ENCODE results near the gene SPRED3. TPM values are rescaled to one million over a fixed set of nuclear protein-coding genes. Genes with fewer than 3 reads are reported as not detected.
"Not testable (repeated sequence)": the region's sequence is repeated elsewhere in the genome, so short reads cannot be mapped to it uniquely, and the experiment has no call there.

The SPRED3 gene
- total RNA-seq, 1 experiment from 2014 or later: 5.6 TPM

DNA sequence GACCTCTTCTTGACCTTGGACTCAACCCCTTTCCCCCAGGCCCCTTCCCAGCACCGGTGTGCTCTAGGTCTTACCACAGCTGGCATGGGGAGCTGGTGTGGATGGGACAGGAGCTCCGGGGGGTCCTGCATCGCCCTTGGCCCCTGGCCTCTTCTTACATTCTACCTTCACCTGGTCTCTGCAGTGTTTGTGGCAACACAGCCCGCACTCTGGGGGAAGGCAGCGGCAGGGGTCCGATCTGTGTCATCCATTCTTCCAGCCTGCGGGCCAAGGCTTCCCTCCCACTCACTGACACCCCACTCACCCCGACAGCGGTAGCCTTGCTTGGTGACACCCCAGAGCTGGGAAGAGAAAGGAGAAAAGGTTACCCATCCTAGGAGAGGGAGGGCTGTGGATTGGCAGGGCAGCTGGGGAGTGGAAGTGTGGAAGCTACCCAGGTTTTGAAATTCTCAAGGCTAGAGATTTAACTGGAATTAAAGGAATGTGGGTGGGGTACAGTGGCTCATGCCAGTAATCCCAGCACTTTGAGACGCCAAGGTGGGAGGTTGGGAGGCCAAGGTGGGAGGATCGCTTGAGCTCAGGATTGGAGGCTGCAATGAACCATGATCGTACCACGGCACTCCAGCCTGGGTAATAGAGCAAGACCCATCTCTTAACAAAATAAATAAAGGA, 22.7 kb downstream of the SPRED3 start:
- ChIA-PET CTCF (no interaction called here), POLR2A (no interaction called here)
- DNase-seq (ENCODE audit: unreplicated experiment): no peak
- H3K27ac Mint-ChIP-seq (ENCODE audit: low read depth, unreplicated experiment): no peak overlapping the region
- peaks cover 15% of the 10 kb centered on the region for H3K36me3 Mint-ChIP-seq (ENCODE audit: insufficient read depth, unreplicated experiment)
- H3K9me3 Mint-ChIP-seq (ENCODE audit: unreplicated experiment): no peaks in the 10 kb centered on the region
- TF ChIP-seq, protein P1, sequence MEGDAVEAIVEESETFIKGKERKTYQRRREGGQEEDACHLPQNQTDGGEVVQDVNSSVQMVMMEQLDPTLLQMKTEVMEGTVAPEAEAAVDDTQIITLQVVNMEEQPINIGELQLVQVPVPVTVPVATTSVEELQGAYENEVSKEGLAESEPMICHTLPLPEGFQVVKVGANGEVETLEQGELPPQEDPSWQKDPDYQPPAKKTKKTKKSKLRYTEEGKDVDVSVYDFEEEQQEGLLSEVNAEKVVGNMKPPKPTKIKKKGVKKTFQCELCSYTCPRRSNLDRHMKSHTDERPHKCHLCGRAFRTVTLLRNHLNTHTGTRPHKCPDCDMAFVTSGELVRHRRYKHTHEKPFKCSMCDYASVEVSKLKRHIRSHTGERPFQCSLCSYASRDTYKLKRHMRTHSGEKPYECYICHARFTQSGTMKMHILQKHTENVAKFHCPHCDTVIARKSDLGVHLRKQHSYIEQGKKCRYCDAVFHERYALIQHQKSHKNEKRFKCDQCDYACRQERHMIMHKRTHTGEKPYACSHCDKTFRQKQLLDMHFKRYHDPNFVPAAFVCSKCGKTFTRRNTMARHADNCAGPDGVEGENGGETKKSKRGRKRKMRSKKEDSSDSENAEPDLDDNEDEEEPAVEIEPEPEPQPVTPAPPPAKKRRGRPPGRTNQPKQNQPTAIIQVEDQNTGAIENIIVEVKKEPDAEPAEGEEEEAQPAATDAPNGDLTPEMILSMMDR (IDR thresholded peaks at IDR 0.05; ENCODE audit: unreplicated experiment): no peak
- BruUV-seq (replicated peaks): no TSS peak
- no peaks in the 10 kb centered on the region for H3K27me3 Mint-ChIP-seq (ENCODE audit: insufficient read depth, unreplicated experiment)
- intact Hi-C loops (cut with micrococcal nuclease): no loop called here
- H3K4me3 Mint-ChIP-seq (ENCODE audit: unreplicated experiment): no peak overlapping the region
- H3K4me1 Mint-ChIP-seq (ENCODE audit: insufficient read depth, unreplicated experiment): peaks cover 10% of the 10 kb centered on the region

DNA sequence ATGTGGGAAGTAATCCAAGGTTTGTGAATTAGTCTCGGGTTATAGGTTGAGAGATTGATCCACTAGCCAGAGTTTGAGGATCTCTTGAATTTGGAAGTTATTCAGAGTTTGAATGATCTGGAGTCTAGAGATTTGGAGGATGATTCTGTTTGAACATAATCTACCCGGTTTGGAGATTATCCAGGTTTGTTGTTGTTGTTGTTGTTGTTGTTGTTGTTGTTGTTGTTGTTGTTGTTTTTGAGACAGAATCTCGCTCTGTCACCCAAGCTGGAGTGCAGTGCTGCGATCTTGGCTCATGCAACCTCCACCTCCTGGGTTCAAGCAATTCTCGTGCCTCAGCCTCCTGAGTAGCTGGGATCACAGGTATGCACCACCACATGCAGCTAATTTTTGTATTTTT, 23.4 kb downstream of the SPRED3 start:
- intact Hi-C loops (cut with micrococcal nuclease); H3K27me3 Mint-ChIP-seq (ENCODE audit: insufficient read depth, unreplicated experiment): not testable (repeated sequence)
- CTCF ChIA-PET: interaction anchor here (1.5 kb wide), 1 partner anchor 9 kb away, joined by 10 read pairs; the partner anchor contains the start of gene FAM98C

DNA sequence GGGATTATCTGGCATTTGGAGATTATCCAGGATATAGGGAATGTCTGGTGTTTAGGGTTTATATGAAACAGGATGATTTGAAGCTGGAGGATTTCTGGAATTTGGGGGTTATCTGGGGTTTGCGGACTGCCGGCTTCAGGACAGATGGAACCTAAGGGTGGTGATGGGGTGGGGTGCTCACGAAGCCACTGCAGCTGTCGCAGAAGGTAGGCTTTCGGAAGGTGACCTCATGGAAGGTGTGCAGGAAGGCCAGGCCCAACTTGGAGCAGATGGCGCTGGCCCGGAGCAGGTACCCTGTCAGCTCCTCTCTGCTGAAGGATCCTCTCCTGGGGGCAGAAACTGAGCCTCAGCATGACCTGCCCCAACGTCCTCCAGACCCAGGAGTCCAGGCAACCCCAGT, 24.0 kb downstream of the SPRED3 start:
- CTCF ChIA-PET: interaction anchor here (1.5 kb wide), 1 partner anchor 10 kb away, joined by 10 read pairs; the partner anchor contains the start of gene FAM98C

More for the DNA sequence above, 23.4 kb downstream of the SPRED3 start:
- H3K4me1 Mint-ChIP-seq (ENCODE audit: insufficient read depth, unreplicated experiment): peaks cover 12% of the 10 kb centered on the region
- H3K27ac Mint-ChIP-seq (ENCODE audit: low read depth, unreplicated experiment); DNase-seq (ENCODE audit: unreplicated experiment); H3K9me3 Mint-ChIP-seq (ENCODE audit: unreplicated experiment); POLR2A ChIA-PET; H3K4me3 Mint-ChIP-seq (ENCODE audit: unreplicated experiment); BruUV-seq (replicated peaks): not testable (repeated sequence)
- H3K36me3 Mint-ChIP-seq (ENCODE audit: insufficient read depth, unreplicated experiment): peaks cover 13% of the 10 kb centered on the region

DNA sequence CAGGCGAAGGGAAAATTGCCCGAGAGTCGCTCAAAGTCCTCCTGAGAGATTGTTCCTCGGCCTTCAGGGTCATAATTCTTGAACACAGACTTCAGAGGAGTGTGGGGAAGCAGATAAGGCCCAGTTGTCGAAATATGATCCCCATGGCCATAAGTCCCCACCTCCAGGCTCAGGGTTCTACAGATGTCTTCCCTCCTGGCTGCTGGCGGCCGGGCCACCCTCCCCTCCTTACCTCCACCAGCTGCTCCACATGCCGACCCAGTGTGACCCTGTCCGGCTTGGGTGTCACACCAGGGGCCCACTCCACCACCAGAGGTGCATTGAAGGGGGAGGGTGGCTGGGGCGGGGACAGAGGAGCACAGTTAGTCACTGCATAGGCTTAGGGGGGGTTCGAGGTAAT, 24.5 kb downstream of the SPRED3 start:
- H3K27ac Mint-ChIP-seq (ENCODE audit: low read depth, unreplicated experiment): no peak overlapping the region
- no TSS peak for BruUV-seq (replicated peaks)
- DNase-seq (ENCODE audit: unreplicated experiment): no peak
- intact Hi-C loops (cut with micrococcal nuclease): no loop called here
- ChIA-PET POLR2A (no interaction called here), CTCF (interaction anchor here (1.0 to 1.5 kb wide), 2 partner anchors 10 kb away, joined by 9 to 10 read pairs; partner anchors contain the start of gene FAM98C)
- no peak overlapping the region for H3K4me3 Mint-ChIP-seq (ENCODE audit: unreplicated experiment)
- H3K4me1 Mint-ChIP-seq (ENCODE audit: insufficient read depth, unreplicated experiment): peaks cover 20% of the 10 kb centered on the region
- H3K36me3 Mint-ChIP-seq (ENCODE audit: insufficient read depth, unreplicated experiment): peaks cover 3% of the 10 kb centered on the region
- peaks cover 13% of the 10 kb centered on the region for H3K27me3 Mint-ChIP-seq (ENCODE audit: insufficient read depth, unreplicated experiment)
- H3K9me3 Mint-ChIP-seq (ENCODE audit: unreplicated experiment): no peaks in the 10 kb centered on the region
- TF ChIP-seq, protein P1 (IDR thresholded peaks at IDR 0.05; ENCODE audit: unreplicated experiment): no peak

More for the DNA sequence above, 24.0 kb downstream of the SPRED3 start:
- Mint-ChIP-seq H3K4me3 (ENCODE audit: unreplicated experiment) (no peak overlapping the region), H3K9me3 (ENCODE audit: unreplicated experiment) (no peaks in the 10 kb centered on the region), H3K36me3 (ENCODE audit: insufficient read depth, unreplicated experiment) (peaks cover 7% of the 10 kb centered on the region), H3K4me1 (ENCODE audit: insufficient read depth, unreplicated experiment) (peaks cover 18% of the 10 kb centered on the region), H3K27me3 (ENCODE audit: insufficient read depth, unreplicated experiment) (peaks cover 8% of the 10 kb centered on the region), H3K27ac (ENCODE audit: low read depth, unreplicated experiment) (no peak overlapping the region)
- intact Hi-C loops (cut with micrococcal nuclease): no loop called here
- POLR2A ChIA-PET: no interaction called here
- no TSS peak for BruUV-seq (replicated peaks)
- TF ChIP-seq, protein P1 (IDR thresholded peaks at IDR 0.05; ENCODE audit: unreplicated experiment): no peak
- no peak for DNase-seq (ENCODE audit: unreplicated experiment)

Data from MCF 10A (cell line).